HG03135 (cell line): Measurements from ENCODE around the gene RCAN1.
"Not testable (repeated sequence)": the region's sequence is repeated elsewhere in the genome, so short reads cannot be mapped to it uniquely, and the experiment has no call there.

Experiments used
- ATAC-seq: cut with Tn5 transposase; IDR thresholded peaks from one replicate; pipeline ENCODE4 v1.9.1; 2021; ENCODE audit warnings: mild to moderate bottlenecking, moderate library complexity; ENCODE audit not compliant: unreplicated experiment

RCAN1 gene

DNA sequence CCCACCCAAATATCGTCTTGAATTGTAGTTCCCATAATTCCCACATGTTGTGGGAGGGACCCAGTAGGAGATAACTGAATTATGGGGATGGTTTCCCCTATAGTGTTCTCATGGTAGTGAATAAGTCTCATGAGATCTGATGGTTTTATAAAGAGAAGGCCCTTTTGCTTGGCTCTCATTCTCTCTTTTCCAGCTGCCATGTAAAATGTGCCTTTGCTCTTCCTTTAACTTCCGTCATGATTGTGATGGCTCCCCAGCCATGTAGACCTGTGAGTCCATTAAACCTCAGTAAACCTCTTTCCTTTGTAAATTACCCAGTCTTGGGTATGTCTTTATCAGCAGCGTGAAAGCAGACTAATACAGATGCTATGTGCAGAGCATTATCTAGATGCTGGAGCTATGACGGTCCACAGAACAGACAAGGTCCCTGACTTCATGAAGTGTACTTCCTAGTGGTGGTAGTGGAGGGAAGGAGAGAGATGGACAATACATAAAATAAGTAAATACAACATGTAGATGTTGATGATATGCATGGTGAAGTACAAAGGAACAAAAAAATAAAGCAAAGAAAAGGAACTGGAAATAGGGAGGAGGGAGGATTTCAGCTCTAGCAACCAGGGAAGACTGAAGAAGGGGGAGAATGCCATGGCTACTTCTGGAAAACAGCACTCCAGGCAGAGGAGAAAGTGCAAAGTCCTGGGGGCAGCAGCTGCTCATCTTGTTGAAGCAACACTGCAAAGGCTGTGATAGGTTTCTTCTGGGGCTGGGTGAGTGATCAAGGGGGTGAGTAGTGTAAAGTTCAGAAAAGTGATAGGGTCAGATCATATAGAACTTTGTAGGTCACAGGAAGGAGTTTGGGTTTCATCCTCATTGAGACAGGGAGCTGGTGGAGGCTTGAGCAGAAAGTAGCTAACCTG lies 6.8 kb upstream of the RCAN1 start:
- no peak for ATAC-seq

DNA sequence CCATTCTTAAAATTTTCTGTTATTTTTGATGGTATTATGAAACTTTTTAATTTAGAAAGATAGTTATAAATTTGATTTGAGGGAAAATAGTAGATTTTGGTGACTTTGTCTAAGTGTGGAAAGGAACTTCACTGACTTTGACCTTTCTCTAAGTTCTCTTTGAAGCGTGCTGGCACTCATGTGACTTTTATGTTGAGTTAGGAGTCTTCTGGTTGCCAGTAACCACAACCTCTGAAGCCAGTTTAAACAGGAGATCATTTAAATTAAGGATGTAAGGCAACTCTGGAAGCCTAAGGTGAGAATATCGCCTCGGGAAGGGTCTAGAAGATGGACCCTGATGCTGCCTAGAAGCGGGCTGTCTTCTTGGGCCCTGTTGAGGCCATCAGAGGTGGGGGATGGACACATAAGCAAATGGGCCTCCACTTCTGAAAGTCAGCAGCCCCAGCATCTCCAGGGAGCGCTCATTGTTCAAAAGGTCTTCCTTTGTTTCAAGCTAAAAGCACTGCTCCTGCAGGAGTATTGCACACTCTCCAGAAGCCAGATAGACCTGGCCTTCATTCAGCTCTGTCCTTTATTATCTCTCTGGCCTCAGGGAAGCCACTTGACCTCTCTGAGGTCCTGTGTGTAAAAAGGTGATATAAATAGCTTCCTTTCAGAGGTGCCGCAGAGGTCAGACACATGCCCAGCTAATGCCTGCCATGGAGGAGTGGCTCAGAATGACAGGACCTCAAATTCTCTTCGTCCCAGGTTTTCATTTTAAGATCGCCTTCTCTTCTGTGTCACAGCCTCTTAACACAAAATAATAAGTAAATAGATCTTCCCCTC lies 5.1 kb upstream of the RCAN1 start:
- no peak for ATAC-seq

DNA sequence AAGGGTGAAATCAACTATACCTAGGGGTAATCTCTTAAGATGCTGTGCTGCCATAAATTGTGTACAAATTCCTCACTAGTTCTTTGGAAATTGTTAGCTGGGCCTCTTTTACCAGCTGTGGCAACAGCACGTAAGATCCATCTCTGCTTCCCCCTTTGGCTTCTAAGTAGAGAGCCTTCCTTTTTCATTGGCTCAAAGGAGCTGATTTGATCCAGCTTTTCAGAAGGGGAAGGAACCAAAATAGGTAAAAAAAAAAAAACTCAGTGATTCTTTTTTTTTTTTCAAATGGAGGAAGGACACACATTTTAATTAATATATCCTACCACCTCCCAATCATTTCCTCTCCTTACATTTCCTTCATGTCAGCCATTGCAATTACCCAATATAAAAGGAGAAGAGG lies 4.0 kb upstream of the RCAN1 start:
- ATAC-seq = no peak

DNA sequence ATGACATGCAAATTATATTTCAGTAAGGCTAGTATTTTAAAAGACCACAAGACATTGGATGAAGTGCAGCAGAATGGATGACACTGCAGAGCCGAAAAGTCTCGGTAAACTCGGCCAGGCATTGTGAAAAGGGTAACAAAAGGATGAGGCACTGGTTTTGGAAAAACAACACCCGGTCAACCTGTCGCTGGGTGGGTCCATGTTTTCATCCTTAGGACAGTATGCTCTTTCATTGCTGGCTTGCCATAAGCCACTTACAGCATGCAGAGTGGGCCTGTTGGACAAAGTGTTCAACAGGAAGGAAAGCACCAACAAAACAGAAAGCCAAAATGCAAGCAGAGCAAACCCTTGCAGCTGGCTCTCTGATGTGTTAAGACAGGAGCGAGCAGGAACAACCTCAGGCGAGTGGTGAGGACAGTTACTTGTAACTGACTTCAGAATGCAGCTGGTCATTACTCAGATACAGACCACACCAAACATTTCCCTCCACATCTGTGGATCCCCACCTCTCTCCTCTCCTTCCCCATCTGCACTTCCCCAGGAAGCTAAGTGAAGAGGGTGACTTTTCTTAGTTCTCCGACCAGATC lies 2.9 kb upstream of the RCAN1 start:
- no peak for ATAC-seq

DNA sequence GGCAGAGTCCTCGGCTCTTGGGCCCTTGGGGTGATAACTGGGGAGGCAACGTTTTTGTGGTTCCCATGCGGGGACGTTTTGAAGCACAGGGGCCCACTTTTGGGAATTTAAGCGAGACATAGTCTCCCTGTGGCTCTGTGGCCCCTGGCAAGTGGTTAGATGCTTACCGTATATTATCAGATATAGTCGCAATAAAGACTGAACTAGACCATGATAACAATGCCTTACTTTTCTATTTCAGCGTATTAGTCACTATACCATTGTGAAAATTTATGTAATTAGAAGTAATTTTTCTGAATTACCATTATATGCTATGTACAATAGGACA lies 538 bp upstream of the RCAN1 start:
- peak; percentile 11 for ATAC-seq

DNA sequence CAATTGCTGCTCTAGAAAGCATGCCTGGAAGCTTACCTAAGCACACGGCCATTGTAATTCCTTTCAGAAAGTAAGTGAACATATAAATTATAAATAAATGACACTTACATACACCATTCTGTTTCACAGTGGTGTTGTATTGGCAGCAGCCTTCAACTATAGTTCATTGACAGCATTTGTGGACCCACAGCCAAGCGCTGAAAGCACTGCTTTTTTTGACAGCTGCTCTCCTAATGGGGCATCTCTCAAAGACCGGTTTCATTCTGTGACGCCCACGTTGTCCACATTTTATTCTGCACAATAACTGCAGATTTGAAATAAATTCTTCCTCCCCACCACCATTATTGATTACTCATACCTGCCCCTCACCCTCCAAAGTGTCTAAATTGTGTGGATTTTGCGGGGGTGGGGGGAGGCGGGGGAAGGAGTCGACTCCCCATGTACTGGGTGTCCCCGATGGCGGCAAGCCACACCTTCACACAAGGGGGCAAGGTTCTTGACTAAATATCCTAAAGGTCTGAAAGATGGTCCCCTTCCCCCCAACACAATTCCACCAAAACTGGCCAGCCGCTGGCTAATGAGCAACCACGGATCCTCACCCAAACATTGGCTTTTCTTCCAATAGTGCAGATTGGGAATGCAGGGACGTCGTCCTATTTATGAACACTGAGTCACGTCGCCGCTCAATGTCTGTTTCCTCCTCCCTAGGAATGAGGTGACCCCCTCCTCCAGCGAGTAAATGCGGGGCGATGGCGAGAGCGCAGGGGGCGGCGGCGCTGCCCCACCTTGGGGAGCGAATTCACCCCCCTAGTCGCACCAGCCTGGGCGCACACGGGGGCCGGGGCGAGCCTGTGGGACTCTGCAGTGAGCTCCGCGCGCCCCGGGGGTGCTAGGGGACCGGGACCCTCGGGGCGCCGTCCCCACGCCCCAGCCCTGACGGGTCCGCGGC lies 960 bp downstream of the RCAN1 start:
- ATAC-seq = no peak

DNA sequence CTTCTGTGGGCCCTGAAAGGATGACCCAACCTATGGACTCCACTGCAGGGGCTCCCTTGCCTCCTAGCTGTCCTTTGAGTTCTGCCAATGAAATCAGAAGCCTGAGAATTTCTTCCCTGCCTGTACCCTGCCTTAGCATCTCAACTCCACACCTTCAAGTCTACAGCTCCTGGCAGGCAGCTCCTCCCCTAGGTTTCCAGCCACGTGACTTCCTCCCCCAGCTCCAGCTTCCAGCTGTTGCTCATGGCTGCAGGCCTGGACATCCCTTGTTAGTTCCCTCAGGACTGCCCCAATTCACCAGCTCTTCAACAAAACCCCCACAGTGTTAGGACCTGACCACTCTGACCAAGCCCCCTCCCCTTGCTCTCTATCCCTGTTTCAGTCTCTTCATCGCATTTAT lies 2.4 kb downstream of the RCAN1 start:
- ATAC-seq = no peak

DNA sequence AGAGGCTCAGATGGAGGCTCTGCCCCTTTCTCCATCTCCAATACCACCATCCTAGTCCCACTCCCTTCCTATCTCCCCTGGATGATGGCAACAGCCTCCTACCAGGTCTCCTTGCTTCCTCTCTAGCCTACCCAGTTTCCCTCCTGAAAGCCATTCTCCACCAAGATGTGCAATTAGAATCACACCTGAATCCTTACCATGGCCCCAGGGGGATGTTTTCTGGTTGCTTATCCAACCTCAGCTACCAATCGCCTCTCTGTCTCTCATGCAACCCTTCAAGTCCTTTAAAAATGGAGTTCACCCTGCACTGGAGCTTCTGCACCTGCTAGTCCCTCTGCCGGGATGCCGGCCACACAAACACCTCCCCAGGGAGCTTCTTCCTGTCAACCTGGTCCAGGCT lies 2.9 kb downstream of the RCAN1 start:
- no peak for ATAC-seq

DNA sequence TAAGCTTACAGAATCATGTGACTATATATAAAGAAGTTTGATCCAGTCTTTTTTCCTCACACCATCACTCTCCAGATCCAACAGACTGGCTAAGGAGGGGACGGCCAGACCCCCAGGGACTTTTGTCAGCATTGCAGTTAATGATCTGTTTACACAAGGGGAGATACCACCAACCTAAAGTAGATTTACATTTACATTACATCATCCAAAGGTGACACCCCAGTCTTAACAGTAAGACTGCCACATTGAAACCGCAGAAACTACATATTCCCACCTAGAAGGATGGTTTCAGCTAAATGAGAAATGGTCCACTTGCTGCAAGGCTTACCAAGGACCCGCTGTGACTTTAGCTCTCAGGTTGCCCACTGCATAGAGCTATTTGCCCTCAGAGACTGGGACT lies 3.4 kb downstream of the RCAN1 start:
- no peak for ATAC-seq

DNA sequence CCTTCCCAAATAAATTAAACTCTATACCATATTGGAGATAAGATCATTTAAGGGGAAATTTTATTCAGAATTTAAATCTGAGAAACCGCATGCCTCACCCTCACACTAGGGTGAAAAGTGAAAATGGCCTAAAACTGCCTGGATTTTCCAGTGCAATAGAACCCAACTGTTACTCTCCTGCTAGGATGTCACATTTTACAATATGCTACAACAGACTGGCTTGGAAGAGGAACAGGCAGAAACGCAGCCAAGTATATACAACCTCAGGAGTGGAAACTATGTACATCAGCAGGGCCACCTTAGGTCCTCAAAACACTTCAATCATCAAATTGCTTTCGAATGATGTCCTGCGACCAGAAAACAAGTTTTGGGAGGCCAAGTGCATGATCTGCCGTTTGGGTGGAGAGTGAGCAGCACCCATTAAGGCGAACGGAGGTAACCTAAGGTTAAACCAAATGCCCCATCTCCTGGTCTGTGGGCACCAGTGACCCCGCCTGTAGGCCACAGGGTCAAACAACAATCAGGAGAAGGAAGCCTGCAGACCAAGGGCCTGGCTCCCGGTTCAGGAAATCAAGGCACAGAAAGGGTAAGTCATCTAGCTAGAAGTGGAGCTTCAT lies 4.9 kb downstream of the RCAN1 start:
- no peak for ATAC-seq

DNA sequence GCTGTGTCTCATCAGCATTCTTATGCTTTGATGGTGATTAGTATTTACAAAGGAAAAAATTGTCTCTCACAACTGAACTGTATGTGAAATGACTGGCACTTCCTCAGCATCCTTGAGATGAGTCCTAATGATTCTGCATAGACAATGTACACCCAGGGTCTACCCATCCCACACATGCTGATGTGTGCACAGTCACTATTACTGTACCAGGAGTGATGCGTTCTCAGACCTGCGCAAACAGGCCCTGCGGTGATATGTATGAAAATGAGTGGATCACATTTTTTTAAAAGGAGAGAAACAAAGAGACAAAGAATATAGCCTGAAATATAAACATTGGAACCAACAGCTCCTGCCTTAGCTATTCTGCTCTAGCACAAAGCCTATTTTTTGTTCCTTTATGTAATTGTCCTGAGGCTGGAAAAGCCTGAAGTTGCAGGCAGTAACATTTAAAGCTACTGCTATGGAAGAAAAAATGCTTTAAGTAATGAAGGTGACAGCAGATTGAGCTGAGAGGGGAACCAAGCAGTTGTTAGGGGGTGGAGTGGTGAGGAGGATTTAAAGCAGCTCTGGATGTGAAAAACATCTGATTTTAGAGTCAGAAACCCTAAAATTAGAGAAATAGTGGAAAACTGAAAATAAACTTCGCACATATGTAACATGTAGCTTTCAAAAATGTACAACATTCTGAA lies 5.5 kb downstream of the RCAN1 start:
- no peak for ATAC-seq

DNA sequence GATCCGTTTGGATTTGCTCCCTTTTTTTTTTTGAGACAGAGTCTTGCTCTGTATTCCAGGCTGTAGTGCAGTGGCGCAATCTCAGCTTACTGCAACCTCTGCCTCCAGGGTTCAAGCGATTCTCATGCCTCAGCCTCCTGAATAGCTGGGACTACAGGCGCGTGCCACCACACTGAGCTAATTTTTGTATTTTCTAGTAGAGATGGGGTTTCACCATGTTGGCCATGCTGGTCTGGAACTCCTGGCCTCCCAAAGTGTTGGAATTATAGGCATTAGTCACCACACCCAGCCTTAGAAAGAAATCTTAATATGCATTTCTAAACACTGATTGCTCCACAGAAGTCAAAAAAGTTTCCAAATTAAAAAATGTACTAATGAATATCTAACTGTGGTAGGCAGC lies 7.5 kb downstream of the RCAN1 start:
- not testable (repeated sequence) for ATAC-seq

DNA sequence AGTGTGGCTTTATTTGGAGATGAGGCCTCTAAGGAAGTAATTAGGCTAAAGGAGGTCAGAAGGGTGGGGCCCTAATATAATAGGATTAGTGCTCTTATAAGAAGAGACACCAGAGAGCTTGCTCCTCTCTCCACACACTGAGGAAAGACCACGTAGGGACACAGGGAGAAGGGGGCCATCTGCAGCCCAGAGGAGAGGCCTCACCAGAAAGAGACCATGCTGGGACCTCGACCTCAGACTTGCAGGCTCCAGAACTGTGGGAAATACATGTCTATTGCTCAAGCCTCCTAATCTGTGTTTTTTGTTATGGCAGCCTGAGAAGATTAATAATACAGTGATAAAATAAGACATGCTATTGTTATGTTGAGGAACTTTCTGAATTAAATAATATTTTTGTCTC lies 8.3 kb downstream of the RCAN1 start:
- no peak for ATAC-seq

DNA sequence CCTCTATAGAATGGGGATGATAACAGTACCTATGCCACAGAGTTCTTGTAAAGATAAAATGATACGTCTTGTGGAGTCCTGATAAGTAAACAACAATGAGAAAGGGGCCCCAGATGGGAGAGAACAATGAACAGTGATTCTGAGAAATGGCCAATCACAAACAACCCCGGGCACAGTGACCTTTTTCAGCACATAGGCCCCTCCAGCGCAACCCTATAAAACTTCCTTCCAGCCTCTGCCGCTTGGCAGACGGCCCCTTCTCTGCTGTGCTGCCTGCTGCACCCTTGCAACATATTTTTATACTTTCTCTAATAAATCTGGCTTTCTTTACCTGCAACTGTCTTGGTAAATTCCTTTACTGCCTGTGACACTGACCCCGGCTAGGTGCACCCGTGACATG lies 8.9 kb downstream of the RCAN1 start:
- no peak for ATAC-seq

DNA sequence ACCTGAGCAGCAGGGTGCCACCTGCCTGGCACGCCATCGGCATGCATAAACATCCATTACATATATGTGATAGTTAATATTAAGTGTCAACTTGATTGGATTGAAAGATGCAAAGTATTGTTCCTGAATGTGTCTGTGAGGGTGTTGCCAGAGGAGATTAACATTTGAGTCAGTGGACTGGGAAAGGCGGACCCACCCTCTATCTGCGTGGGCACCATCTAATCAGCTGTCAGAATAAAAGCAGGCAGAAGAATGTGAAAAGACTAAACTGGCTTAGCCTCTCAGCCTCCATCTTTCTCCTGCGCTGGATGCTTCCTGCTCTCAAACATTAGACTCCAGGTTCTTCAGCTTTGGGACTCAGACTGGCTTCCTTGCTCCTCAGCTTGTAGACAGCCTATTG lies 10.0 kb downstream of the RCAN1 start:
- not testable (repeated sequence) for ATAC-seq

DNA sequence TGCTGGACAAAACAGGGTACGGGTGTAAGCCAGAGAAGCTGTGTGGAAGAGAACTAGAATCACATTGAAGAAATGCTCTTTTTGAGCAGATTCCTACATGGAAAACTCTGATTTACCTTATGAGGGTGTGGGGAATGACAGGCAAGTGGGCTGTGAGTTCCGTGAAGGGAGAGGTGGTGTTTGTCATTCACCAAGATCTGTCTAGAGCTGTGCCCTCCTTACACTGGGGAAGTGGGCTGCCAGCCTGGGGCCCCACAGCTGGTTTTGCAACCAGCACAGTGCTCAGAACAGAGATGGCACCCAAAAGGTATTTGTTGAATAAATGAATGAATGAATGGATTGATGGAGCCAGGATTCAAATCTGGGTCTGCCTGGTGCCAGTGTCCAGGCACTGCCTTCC lies 10.4 kb downstream of the RCAN1 start:
- ATAC-seq = no peak

DNA sequence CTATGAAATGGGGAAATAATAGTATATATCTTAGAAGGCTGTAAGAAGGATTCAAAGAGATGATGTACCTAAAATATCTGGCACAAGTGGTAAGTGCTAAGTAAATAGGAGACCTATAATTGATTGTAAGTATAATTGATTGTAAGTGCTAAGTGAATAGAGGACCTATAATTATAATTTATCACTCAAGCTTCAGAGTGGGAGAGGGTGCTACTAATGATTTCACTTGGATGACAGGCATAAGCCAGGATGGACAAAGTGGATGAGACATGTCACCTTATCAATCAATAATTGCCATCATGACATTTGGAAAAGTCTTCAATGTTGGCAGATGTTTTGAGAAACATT lies 11.2 kb downstream of the RCAN1 start:
- no peak for ATAC-seq

DNA sequence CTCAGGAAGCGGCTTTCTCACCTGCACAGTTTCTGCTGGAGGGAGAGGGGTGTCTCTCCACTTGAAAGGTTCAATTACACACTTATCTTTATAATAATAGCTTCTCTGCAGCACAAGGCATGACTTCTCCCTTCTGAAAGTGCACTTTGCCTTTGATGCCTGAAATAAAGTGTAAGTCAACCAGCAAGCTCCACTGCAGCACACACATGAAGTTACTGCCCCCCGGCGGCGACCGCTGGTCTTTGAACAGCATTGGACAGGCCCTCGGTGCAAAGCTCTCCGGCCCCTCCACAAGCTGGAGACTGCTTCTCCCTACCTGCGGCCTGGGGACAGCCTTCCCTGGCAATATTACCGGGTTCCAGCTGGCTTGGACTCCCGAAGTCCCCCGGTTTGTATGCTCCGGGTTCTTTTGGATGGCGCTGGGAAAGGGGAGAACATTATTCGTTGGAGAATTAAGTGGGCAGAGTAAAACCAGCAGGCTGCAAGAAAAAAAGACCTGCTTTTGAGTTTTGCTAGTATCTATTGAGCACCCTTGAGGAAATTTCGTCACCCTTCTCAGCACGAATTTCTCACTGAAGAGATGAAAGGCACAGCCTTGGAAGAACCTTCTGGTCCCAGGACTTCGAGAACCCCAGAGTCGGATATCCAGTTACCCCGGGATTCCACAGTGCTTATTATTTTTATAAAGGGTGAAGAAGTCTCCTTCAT lies 11.8 kb downstream of the RCAN1 start:
- ATAC-seq = no peak

DNA sequence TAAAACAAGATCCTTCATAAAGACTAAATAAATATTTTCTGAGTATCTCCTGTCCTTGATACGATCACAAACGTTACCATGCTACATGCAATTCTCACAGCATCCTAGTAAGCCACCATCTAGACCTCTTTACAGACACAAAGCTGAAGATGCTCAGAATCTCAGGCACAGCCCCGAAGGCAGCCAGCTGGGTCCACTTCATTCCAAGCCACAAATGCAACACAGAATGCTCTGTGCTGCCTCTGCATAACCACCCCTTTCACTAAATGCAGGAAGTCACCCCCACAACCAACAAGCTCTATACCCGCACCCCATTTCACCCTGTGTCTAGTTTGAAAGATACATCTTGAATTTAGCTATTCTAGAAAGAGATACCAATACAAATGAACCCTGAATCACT lies 12.9 kb downstream of the RCAN1 start:
- ATAC-seq = no peak
